Hepatocyte (in vitro differentiated cells): Measurements from ENCODE around the gene PAQR3.

Source experiments
- CTCF ChIP-seq: fragments of 200-600 bp; sonication (generic); IDR thresholded peaks from 2 replicates; pipeline ENCODE4 v1.5.1; 2016; ENCODE audit warnings: antibody characterized with exemption, mild to moderate bottlenecking; ENCODE audit not compliant: poor library complexity
- EZH2 ChIP-seq: fragments of 200-600 bp; sonication (generic); IDR thresholded peaks from 2 replicates; pipeline ENCODE4 v1.6.1; 2016; ENCODE audit warnings: antibody characterized with exemption, mild to moderate bottlenecking, borderline replicate concordance
- EZH2phosphoT487 ChIP-seq: fragments of 200-600 bp; sonication (generic); IDR thresholded peaks from one replicate; pipeline ENCODE4 v1.6.1; 2018; ENCODE audit warnings: antibody characterized with exemption, mild to moderate bottlenecking, low read depth, moderate library complexity; ENCODE audit not compliant: unreplicated experiment, severe bottlenecking

GRCh38 chr4:78938474-78938867 lies 767 bp downstream of the PAQR3 start:
- TF ChIP-seq CTCF (no peak), EZH2 (no peak), EZH2phosphoT487 (no peak)
